HL-60/S4 (cell line): ENCODE results near the gene SUMF1.

ENCODE experiments used
- in situ Hi-C: fragments of 300-500 bp; cut with MboI; formaldehyde crosslinking; loops from 2 replicates; pipeline ENCODE4 v1.14.3; 2022; ENCODE audit warnings: low sequenced_read_pairs

The SUMF1 gene

GRCh38 chr3:4466741-4467521, at the start of gene SUMF1:
SUMF1 (minus strand) TSS chr3:4467269; CDS start chr3:4467245, 24 bp downstream.
- in situ Hi-C loops = no loop called here

- in situ Hi-C loops = no loop called here
These were observed 49.0 kb upstream of the SUMF1 start for GRCh38 chr3:4515916-4516579.

- in situ Hi-C loops = no loop called here
These were observed 47.8 kb upstream of the SUMF1 start for GRCh38 chr3:4514916-4515315.

GRCh38 chr3:4514321-4514720, 47.3 kb upstream of the SUMF1 start:
- in situ Hi-C loops = no loop called here

GRCh38 chr3:4512895-4513616, 46.0 kb upstream of the SUMF1 start:
- in situ Hi-C loops = no loop called here

- in situ Hi-C loops = no loop called here
These were observed 44.6 kb upstream of the SUMF1 start for GRCh38 chr3:4511491-4512262.

- in situ Hi-C loops = no loop called here
These were observed 43.1 kb upstream of the SUMF1 start for GRCh38 chr3:4509983-4510755.

- in situ Hi-C loops = no loop called here
These were observed 42.0 kb upstream of the SUMF1 start for GRCh38 chr3:4509043-4509442.

GRCh38 chr3:4508048-4508981, 41.2 kb upstream of the SUMF1 start:
- in situ Hi-C loops = no loop called here

GRCh38 chr3:4507024-4507596, 40.0 kb upstream of the SUMF1 start:
- in situ Hi-C loops = no loop called here

- in situ Hi-C loops = no loop called here
These were observed 39.5 kb upstream of the SUMF1 start for GRCh38 chr3:4506559-4507023.

- in situ Hi-C loops = no loop called here
These were observed 38.9 kb upstream of the SUMF1 start for GRCh38 chr3:4505688-4506558.

GRCh38 chr3:4504340-4505261, 37.5 kb upstream of the SUMF1 start:
- in situ Hi-C loops = no loop called here

GRCh38 chr3:4503050-4503449, 36.0 kb upstream of the SUMF1 start:
- in situ Hi-C loops = no loop called here

- in situ Hi-C loops = no loop called here
These were observed 34.9 kb upstream of the SUMF1 start for GRCh38 chr3:4501927-4502326.

GRCh38 chr3:4501437-4501836, 34.4 kb upstream of the SUMF1 start:
- in situ Hi-C loops = no loop called here

- in situ Hi-C loops = no loop called here
These were observed 31.4 kb upstream of the SUMF1 start for GRCh38 chr3:4498446-4498845.
